HG03097 (cell line): ENCODE measurements around the gene CTRB1.
"Not testable (repeated sequence)": the region's sequence is repeated elsewhere in the genome, so short reads cannot be mapped to it uniquely, and the experiment has no call there.

ENCODE experiments used
- ATAC-seq: cut with Tn5 transposase; IDR thresholded peaks from one replicate; pipeline ENCODE4 v1.9.1; 2021; ENCODE audit not compliant: unreplicated experiment, low FRiP score

Gene CTRB1

DNA sequence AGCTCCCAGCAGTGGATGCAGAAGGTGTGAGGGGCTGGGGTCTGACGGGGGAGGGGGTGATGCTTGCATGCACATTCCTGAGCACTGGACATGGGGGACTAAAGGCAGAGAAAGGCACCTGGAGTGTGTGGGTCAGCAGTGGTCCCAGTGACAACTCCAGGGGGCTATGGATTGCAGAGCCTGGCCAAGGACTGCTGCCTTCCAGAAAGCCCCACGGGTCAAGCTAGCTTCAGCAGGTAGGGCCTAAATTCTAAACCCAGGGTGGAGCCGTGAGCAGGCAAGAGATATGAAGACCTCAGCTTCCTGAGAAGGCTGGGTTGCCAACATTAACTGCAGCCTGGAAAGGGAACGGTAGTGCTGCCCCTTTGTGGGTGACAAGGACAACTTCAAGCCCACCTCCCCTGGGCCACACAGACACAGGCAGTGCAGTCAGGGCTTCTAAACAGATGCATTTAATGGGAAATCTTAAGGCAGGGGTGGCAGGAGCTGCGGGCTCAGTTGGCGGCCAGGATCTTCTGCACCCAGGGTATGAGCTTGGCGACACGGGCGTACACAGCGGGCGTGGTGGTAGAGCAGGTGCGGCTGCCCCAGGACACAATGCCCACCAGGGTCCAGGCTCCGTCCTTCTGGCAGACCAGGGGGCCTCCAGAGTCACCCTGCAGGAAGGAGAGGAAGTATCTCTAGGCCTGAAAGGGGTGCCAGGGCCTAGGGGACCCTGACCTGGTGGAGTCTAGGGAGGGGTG is 14.9 kb upstream of the CTRB1 start:
- ATAC-seq: no peak

DNA sequence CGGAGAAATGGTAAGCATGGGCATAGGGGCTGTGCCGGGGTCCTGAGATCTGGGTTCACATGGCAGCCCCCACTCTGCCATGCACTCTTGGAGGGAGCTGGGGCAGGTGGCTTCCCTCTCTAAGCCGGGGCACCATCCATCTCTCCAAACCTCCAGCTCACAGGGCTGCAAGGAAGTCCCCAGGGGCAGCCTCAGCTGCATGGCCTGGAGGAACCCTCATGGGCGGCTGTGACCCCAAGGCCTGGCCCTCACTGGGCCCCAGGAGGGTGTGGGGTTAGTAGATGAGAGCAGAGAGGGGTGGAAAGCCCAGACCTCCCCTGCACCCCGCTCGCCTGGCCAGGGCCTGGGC is 14.4 kb upstream of the CTRB1 start:
- ATAC-seq: no peak

DNA sequence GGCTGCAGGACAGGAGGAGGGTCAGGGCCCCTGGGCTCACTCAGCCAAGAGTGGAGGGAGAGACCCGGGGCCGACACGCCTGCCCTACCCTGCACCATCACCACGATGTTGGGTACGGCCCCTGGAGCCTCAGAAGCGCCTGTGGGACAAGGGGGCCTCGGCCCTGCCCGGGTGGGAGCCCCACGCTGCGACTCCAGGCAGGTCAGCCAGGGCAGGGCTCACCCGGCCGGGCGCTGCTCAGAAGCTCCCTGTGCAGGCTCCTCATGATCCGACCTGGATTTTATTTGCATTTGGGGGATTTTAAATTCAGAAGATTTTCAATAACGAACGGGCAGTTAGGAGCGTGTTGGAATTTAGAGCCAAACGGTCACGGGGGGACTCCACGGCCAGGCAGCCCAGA is 13.9 kb upstream of the CTRB1 start:
- ATAC-seq: not testable (repeated sequence)

DNA sequence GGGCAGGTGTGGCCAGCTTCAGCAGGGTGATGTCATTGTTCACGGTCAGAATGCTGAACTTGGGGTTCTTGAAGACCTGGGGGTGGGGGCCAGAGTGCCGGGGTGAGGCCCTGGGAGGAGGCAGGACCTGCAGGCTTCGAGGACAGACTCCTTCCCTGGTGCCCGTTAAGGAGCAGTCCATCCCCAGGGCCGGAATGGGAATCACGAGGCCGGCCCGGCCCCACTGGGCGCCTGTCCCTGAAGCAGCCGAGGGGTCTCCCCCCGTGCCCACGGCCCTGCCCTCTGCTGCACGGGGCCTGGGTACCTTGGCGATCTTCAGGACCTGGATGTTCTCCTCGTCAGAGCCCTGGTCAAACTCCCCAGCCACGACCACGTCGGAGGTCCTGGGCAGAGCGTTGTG is 13.3 kb upstream of the CTRB1 start:
- ATAC-seq: not testable (repeated sequence)

DNA sequence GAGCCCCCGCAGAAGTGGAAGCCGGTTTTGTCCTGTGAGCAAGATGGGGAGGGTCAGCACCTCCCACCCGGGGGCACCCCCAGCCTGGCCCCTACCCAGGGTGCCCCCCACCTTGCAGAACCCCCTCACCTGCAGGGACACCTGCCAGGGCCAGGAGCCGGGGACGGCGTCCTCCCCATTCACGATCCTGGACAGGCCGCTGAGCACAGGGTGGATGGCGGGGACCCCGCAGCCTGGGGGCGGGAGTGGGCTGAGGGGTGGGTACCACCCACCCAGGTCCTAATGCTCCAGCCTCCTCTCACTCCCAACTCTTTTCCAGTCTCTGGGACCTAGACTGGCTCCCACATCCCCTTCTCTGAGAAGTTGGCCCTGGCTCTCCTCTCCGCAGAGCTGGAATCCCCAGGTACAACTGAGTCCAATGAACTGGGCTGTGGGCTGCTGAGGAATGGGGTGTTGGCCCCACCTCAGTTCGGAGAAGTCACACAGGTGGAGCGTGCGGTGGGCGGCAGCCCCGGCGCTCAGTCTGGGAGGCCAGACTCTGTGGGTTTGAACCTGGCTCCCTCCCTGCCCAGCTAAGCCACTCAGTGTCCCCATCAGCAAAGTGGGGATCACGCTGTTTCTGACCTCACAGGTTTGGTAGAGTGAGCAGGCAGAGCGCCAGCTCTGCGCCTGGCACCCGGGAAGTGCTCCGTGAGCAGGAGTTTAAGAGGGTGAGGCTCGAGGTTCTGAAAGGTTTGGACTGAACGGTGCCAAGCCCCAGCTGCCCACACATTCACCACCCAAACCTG is 12.6 kb upstream of the CTRB1 start:
- not testable (repeated sequence) for ATAC-seq

DNA sequence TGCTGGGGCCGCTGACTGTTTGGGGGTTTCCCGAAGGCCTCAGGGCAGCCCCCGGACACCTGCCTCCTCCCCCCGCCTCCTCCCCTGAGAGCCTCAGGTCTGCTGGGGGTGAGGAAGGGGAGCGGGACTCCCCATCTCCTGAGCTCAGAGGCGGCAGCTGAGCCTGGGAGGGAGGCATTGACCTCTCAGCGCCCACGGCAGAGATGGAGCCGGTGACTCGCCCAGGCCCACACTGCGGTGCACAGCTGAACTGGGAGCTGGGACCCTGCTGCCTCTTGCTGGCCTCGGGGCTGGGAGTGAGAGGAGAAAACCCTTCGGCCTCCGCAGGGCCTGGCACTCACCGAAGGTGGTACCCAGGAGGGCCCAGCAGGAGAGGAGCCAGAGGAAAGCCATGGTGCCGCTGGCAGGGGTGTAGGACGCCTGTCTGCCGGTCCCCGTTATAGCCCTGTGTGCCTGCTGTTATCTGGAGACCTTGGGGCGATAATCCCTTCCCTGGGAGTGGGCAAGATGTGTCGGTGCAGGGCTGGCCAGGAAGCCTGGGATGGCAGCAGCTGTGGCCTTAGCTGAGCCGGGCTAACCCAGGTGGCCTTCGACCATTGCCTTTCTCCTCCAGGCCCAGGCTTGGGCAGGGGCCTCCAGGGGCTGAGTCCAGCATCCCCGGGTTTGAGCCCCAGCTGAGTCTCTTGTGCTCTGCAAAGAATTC is 11.9 kb upstream of the CTRB1 start, which contains the start of gene CTRB2:
Gene CTRB2 (minus strand): TSS at position 413 of the 703 bp plus-strand sequence. CDS start 20 bp downstream, at position 393.
- no peak for ATAC-seq

DNA sequence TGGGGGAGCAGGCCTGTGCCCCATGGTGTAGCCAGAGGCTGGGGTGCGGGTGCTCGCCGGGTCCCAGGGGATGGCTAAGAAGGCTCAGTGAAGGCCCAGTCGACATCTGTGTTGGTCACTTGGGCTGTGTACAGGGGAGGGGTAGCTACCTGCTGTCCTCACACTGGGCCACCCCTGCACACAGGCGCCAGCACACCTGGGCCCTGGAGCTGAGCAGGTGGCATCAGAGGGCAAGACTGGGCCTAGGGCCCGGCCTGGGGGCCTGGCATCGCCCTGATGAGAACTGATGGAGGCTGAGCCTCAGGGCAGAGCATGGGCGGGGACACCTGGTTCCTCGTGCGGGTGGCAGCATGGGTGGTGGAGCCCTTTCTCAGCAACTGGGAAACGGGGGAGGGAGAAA is 11.0 kb upstream of the CTRB1 start:
- ATAC-seq: no peak

DNA sequence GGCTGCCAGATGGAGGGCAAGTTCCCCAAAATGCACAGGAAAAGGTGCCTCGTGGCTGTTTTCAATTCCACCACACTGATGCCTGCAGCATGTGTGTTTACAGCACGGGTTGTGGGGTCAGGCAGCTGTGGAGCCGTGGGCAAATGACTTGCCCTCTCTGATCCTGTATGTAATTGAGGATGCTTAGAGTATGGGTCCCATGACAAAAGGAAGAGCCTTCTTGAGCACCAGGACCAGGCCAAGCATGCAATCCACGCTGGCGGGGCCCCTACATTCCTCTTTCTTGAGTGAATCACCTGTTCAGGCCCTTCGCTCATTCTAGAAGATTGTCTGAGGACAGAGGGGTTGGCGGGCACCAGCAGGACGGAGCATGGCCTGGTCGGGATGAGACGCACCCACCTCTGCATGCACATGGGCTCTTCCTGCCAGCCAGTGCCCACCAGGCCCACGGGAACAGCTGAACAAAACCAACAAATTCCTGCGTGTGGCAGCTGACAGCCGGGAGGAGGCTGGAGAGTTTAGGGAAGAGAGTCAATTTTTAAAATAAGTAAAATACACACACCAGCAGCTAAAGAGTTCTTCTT is 10.5 kb upstream of the CTRB1 start:
- no peak for ATAC-seq

DNA sequence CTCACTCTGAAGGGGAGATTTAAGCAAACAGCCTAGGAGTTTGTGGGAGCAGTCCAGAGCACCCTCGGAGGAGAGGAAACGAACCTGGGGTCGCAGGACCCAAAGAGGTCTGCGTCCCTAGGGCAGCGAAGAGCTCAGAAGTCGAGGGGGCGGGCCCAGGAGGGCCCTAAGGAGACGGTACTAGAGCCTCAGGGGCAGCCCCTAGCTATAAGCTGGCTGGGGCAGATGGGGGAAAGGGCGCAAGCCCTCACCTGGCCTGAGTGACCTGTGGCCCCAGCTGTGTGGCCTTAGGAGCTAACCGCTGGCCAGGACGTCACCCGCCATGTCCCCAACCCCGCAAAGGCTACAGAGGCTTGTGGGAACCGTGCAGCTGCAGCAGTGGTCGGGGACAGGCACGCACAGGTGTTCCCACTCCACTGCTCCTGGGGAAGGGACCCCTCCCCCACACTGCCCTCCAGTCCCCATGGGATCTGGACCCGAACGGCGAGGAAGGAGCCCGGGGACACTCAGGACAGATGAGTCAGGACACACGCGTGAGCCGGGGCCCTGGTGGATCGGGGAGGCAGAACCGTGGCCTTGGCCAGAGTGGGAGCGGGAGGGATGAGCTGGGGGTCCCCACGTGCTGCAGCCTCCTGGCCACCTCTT is 9.8 kb upstream of the CTRB1 start:
- ATAC-seq: no peak

DNA sequence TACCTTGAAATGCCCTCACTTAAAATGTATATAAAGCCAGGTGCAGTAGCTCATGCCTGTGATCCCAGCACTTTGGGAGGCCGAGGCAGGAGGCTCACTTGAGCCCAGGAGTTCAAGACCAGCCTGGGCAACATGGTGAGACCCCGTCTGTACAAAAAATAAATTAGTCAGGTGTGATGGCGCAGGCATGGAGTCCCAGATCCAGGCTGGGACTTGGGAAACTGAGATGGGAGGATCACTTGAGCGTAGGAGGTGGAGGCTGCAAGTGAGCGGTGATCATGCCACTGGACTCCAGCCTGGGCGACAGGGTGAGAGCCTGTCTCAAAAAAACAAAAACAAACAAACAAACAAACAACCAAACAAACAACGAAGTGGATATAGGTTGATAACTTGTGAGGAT is 9.3 kb upstream of the CTRB1 start:
- not testable (repeated sequence) for ATAC-seq

DNA sequence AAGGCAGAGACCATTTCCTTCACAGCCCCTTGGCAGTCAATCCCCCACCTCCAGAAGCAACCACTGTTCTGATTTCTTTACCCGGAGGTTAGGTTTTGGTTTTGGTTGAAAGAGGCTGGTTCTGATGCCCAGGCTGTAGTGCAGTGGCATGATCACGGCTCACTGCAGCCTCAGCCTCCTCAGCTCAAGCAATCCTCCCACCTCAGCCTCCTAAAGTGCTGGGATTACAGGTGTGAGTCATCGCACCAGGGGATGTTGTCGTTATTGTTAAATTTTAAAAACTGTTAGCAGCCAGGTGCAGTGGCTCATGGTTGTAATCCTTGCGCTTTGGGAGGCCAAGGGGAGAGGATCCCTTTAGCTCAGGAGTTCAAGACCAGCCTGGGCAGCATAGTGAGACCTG is 8.8 kb upstream of the CTRB1 start:
- ATAC-seq: no peak

DNA sequence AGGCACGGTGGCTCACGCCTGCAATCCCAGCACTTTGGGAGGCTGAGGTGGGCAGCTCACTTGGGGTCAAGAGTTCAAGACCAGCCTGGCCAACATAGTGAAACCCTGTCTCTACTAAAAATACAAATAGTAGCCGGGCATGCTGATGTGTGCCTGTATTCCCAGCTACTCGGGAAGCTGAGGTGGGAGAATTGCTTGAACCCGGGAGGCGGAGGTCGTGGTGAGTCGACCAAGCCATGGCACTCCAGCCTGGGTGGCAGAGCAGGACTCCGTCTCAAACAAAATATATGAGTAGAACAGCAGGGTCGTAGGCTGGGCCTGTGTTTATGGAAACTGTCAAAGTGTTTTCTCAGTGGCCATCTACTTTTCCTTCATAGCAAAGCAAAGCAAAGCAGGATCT is 7.5 kb upstream of the CTRB1 start:
- ATAC-seq: not testable (repeated sequence)

DNA sequence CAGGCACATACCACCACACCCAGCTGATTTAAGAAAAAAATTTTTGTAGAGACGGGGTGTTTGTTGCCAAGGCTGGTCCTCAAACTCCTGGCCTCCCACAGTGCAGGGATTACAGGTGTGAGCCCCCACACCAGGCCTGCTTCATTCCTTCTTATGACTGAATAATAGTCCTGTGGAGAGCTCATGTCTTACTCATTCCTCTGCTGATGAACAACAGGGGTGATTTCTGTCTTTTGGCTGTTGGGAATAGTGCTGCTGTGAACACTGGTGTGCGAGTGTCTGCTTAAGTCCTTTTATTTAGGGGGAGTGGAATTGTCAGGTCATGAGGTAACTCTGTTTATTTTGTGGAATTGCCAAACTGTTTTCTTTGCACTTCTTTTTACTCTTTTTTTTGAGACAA is 2.7 kb upstream of the CTRB1 start:
- ATAC-seq: no peak

DNA sequence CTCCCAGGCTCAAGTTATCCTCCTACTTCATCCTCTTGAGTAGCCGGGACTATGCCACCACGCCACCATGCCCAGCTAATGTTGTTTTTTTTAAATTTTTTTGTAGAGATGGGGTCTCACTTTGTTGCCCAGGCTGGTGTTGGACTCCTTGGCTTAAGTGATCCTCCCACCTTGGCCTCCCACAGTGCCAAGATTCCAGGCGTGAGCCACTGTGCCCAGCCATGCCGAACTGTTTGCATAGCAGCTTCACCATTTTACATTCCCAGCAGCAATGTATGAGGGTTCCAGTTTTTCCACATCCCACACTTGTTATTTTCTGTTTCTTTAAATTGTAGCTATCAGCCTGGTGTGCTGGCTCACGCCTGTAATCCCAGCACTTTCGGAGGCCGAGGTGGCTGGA is 2.2 kb upstream of the CTRB1 start:
- no peak for ATAC-seq

DNA sequence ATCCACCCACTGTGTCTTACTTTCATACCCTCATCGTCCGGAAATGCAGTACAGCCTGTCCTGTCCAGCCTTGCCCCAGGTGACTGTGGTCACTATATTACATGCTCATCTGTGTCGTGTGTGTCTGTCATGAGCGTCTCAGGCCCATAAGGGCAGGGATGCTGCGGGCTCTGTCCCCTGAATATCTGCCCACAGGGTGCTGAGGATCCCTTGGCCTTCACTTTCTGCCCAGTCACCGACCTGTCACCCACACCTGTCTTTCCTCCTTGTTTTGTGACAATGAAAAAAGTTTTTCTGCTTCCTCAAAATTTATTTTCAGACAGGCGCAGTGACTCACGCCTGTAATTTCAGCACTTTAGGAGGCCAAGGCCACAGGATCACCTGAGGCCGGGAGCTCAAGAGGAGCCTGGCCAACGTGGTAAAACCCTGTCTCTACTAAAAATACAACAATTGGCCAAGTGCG is 1.4 kb upstream of the CTRB1 start:
- ATAC-seq: no peak

DNA sequence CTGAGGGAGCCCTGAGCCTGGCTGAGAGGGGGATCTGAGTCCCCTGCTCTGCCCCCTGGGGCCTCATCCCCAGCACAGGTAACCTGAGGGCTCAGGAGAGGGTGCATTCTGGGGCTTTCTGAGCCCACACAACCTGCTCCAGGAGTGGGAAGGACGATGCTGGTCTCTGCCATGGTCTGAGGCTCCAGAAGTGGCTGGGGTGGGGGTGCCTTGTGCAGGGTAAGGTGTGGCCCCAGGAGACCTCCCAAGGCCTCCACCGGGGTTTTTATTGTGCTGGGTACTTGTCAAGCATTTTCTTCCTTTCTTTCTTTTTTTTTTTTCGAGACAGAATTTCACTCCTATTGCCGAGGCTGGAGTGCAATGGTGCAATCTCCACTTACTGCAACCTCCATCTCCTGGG is 300 bp downstream of the CTRB1 start:
- ATAC-seq: no peak

DNA sequence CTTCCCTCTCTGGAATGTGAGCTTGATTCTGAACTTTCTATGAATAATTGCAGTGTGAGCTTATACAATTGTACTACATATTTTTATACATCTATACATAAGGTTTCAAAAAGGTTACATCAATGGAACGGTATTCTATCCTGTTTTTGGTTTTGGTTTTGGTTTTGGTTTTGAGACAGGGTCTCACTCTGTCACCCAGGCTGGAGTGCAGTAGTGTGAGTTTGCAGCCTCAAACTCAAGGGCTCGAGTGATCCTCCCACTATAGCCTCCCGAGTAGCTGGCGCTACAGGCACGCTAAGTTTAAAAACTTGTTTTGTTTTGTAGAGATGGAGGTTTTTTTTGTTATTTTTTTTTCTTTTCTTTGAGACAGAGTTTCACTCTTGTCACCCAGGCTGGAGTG is 1.1 kb downstream of the CTRB1 start:
- ATAC-seq: no peak

DNA sequence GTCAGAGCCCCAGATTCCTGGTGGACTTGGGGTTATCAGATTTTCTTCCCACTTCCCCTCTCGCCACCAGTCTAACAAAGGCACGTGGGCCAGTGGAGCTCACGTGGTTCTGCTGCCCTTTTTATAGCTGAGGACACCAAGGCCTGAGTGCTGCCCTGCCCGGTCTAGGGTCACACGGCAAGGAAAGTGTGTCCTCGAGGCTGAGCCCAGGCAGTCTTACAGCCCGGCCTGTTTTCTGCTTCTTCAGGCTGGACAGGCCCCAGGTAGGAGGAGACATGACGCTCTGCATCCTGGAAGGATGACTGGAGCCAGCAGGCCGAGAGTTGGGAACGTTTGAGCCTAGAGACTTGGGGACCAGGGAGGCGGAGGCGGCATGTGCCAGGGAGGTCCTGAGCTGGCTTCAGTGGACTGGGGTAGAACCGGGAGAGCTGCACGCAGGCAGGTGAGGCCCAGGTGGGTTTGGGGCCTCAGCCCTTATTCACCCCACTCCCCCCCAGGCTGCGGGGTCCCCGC is 3.5 kb downstream of the CTRB1 start:
- no peak for ATAC-seq

DNA sequence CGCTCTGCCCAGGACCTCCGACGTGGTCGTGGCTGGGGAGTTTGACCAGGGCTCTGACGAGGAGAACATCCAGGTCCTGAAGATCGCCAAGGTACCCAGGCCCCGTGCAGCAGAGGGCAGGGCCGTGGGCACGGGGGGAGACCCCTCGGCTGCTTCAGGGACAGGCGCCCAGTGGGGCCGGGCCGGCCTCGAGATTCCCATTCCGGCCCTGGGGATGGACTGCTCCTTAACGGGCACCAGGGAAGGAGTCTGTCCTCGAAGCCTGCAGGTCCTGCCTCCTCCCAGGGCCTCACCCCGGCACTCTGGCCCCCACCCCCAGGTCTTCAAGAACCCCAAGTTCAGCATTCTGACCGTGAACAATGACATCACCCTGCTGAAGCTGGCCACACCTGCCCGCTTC is 4.3 kb downstream of the CTRB1 start:
- ATAC-seq: not testable (repeated sequence)

DNA sequence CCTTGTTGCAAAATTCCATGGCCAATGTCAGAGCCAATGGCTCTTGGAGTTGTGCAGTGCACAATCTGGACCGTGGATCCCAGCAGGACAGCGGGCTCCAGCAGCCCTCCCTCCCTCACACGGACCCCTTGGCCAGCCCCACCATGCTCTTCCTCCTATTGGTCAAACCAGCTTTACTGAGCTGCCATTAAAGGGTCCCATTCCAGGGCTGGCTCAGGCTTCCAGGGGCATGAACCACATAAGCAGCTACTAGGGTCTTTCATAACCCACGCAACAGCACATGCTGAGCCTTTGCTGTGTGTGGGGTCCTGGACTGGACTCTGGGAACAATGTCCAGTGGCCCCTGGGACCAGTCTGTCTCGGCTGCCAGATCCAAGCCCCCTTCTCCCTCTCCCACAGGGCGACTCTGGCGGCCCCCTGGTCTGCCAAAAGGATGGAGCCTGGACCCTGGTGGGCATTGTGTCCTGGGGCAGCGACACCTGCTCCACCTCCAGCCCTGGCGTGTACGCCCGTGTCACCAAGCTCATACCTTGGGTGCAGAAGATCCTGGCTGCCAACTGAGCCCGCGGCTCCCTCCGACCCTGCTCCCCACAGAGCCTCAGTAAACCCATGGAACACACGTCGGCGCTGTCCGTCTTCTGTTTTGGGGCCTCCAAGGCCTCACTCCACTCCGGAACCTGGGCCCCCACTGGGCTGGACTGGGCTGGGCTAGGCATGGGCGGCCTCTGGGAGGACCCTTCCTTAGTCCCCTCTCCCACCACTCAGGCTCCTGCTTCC is 5.7 kb downstream of the CTRB1 start:
- no peak for ATAC-seq
